GM18951 (cell line): Measurements from ENCODE around the gene TBC1D22A.

ENCODE experiments used
- POLR2A ChIP-seq: IDR thresholded peaks from 4 replicates; pipeline ENCODE4 v1.6.1; 2011; ENCODE audit warnings: mild to moderate bottlenecking; ENCODE audit not compliant: insufficient read length, insufficient read depth; ENCODE audit errors: extremely low read depth
- in situ Hi-C: fragments of 300-500 bp; cut with MboI; formaldehyde crosslinking; loops from one replicate; pipeline ENCODE4 v1.12.0; 2022; ENCODE audit warnings: low sequenced_read_pairs, mixed read lengths, inconsistent platforms; ENCODE audit not compliant: unreplicated experiment

The TBC1D22A gene

GRCh38 chr22:47213571-47214230, 451.3 kb downstream of the TBC1D22A start:
- in situ Hi-C loops = loop anchor here (25.0 kb wide), 1 partner anchor 1274 kb away; a partner anchor contains a TSS
- TF ChIP-seq POLR2A = no peak

- TF ChIP-seq POLR2A = no peak
- in situ Hi-C loops = loop anchor here (25.0 kb wide), 1 partner anchor 1271 kb away; a partner anchor contains a TSS
These were observed 453.4 kb downstream of the TBC1D22A start for GRCh38 chr22:47215851-47216250.

- no peak for TF ChIP-seq POLR2A
- in situ Hi-C loops = loop anchor here (25.0 kb wide), 1 partner anchor 1269 kb away; a partner anchor contains a TSS
These were observed 456.2 kb downstream of the TBC1D22A start for GRCh38 chr22:47218671-47219070.

DNA sequence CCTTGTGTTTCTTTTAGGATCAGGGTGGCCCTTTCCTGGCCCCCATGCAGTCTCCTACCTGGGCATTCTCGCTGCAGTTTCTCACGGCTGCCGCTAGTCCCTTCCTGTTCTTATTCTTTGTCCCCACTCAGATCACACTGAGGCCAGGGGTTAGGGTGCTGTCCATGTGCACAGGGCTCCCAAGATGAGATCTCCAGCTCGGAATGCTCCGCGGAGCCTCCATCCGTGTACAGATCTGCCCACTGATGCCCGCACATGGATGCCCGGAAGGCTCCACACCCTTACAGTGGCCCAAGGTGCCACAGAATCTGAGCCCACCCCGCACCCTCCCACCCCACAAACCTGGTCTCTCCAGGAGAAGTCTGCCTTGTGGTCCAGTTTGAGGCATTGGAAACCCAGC, 457.3 kb downstream of the TBC1D22A start:
- in situ Hi-C loops = loop anchor here (25.0 kb wide), 1 partner anchor 1268 kb away; a partner anchor contains a TSS
- TF ChIP-seq POLR2A = no peak

DNA sequence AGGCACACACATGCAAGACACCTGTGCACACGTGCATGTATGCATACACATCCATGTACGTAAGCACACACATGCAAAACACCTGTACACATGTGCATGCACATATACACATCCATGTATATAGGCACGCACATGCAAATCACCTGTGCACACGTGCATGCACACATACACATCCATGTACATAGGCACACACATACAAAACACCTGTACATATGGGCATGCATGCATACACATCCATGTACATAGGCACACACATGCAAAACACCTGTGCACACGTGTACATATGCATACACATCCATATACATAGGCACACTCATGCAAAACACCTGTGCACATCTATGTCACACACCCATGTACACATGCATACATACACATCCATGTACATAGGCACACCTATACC, 458.3 kb downstream of the TBC1D22A start:
- TF ChIP-seq POLR2A = no peak
- in situ Hi-C loops = loop anchor here (25.0 kb wide), 1 partner anchor 1267 kb away; a partner anchor contains a TSS

DNA sequence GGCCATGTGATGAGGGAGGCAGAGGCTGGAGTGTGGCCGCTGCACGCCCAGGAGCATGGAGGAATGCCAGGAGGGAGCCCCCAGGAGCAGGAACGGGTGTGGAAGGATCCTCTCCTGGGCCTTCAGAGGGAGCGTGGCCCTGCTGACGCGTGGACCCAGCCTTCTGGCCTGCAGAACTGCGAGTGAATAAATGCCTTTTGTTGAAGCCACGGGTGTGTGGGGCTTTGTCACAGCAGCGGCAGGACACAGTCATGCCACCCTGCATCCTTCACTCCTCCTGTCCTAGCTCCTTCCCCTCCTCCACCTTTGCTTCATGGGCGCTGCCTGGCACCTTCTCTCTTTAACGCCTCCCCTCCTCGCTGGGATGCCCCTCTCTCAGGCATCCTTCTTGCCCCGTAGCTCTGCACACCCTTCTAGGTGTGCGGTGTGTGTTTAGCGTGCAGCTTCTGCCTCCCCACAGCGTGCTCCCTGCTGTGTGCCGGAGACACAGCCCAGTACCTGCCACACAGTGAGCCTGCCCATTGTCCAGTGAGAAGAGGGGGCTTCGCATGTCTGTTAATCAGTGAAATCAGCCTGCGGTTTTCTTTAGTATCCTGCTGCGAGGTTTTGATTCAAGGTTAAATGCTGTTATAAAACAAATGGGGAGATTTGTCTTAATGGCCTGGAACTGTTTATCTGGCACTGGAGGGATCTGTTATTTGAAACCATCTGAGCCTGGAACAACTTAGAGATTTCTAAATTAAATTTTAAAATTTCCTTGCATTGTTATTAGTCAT, 459.6 kb downstream of the TBC1D22A start:
- TF ChIP-seq POLR2A = no peak
- in situ Hi-C loops = loop anchor here (25.0 kb wide), 1 partner anchor 1265 kb away; a partner anchor contains a TSS
